ENCODE results near the gene NOX4.

NOX4 gene

DNA sequence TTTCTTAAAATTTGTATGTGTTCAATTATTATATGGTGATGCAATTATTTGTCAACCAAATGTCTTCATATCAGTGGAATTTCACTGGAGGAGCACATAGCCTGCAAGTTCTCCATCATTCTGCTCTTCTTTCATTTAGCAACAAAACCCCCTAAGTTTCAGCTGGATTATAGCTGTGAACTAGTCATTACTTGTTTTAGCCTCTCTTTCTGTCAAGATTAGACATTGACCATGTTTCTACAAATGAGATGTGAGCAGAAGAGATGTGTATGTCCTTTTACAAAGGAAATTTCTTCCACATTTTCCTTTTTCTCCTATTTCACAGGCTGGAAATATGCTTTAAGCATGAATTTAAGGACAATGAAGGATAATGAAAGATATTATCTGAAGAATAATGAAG is 9.2 kb upstream of the NOX4 start:
- TF ChIP-seq, protein P1, sequence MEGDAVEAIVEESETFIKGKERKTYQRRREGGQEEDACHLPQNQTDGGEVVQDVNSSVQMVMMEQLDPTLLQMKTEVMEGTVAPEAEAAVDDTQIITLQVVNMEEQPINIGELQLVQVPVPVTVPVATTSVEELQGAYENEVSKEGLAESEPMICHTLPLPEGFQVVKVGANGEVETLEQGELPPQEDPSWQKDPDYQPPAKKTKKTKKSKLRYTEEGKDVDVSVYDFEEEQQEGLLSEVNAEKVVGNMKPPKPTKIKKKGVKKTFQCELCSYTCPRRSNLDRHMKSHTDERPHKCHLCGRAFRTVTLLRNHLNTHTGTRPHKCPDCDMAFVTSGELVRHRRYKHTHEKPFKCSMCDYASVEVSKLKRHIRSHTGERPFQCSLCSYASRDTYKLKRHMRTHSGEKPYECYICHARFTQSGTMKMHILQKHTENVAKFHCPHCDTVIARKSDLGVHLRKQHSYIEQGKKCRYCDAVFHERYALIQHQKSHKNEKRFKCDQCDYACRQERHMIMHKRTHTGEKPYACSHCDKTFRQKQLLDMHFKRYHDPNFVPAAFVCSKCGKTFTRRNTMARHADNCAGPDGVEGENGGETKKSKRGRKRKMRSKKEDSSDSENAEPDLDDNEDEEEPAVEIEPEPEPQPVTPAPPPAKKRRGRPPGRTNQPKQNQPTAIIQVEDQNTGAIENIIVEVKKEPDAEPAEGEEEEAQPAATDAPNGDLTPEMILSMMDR (IDR thresholded peaks at IDR 0.05; ENCODE audit: borderline replicate concordance, control extremely low read depth, extremely low read depth, insufficient read depth, missing control alignments): no peak
- in situ Hi-C loops (cut with MboI; ENCODE audit: low sequenced_read_pairs, unreplicated experiment): no loop called here

DNA sequence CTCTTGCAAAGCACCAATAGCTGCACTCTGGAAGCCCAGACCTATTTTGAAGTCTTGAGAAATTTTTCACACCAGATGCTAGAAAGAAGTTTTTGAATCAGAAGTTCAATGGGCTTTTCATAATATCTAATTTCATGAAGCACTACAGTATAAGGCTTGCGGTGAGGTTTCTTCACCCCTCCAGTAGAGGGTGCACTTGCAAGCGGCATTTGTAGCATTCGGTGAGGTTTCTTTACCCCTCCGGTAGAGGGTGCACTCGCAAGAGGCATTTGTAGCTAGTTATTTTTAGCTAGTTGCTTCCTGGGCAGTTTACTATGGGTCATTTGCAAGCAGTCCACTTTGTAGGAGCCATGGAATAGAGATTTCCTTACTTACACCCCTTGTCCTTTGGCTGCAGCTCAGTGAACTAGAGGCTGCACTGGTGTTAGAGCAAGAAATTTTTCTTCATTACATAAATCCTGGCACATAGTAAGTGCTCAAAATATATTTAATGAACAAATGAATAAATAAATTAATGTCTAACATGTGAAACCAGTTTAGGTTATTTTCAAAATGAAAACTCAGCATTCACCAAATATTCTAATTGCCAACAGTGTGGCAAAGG is 7.8 kb upstream of the NOX4 start:
- TF ChIP-seq, protein P1 (IDR thresholded peaks at IDR 0.05; ENCODE audit: borderline replicate concordance, control extremely low read depth, extremely low read depth, insufficient read depth, missing control alignments): no peak
- DNase-seq (ENCODE audit: low spot score): no peak
- in situ Hi-C loops (cut with MboI; ENCODE audit: low sequenced_read_pairs, unreplicated experiment): no loop called here

More for the DNA sequence above, 9.2 kb upstream of the NOX4 start:
- DNase-seq (ENCODE audit: low spot score): no peak

DNA sequence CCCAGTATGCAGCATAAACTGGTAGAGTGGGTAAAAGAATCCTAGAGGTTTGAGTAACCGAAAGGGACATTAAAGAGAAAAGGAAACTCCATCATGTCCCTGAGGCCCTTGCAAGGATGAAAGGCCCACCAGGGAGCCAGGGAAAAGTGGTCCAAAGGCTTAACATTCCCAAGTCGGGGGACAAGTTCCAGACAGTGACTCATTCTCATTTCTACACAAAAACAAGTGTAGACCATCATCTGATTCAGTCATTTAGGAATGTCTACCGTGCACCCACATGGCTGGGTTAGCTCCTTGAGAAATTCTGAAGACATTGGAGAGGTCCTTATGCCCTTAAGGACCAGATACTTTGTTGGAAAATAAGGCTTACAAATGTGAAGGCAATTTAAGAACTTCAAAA is 4.8 kb upstream of the NOX4 start:
- DNase-seq (ENCODE audit: low spot score): no peak
- in situ Hi-C loops (cut with MboI; ENCODE audit: low sequenced_read_pairs, unreplicated experiment): no loop called here
- TF ChIP-seq, protein P1 (IDR thresholded peaks at IDR 0.05; ENCODE audit: borderline replicate concordance, control extremely low read depth, extremely low read depth, insufficient read depth, missing control alignments): no peak

DNA sequence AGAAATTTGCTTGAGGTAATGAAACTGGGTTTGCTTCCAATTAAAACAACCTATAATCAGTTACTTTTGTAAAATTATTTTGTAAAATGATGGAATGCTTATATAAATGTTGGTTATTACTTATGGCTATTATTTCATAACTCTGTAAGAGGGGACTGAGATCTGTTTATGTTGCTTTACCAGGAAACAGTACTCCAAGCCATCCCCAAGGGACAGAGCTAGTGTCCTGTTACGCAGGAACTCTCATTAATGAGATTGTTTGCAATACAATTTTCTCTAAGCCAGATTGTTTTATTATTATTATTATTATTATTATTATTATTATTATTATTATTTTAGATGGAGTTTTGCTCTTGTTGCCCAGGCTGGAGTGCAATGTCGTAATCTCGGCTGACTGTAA is 2.3 kb upstream of the NOX4 start:
- in situ Hi-C loops (cut with MboI; ENCODE audit: low sequenced_read_pairs, unreplicated experiment): no loop called here
- no peak for DNase-seq (ENCODE audit: low spot score)

DNA sequence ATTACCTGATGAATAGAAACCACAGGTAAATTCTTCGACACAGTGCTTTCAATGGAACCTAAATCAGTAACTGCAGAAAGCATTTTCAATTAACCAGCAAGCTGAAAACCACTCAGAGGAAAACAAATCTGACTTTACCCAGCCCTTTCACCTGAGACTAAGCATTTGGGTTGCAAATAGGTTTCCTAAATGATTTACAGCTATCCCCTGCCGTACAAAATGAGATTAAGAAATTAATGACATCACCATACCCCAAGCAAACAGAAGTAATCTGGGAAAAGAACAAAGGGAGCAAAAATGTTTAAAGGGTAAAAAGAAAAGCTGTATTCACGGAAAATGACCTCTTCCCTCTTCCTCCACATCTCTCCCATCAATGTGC is 584 bp downstream of the NOX4 start:
- TF ChIP-seq, protein P1 (IDR thresholded peaks at IDR 0.05; ENCODE audit: borderline replicate concordance, control extremely low read depth, extremely low read depth, insufficient read depth, missing control alignments): no peak
- DNase-seq (ENCODE audit: low spot score): no peak
- in situ Hi-C loops (cut with MboI; ENCODE audit: low sequenced_read_pairs, unreplicated experiment): no loop called here

More for the DNA sequence above, 2.3 kb upstream of the NOX4 start:
- TF ChIP-seq, protein P1 (IDR thresholded peaks at IDR 0.05; ENCODE audit: borderline replicate concordance, control extremely low read depth, extremely low read depth, insufficient read depth, missing control alignments): no peak

DNA sequence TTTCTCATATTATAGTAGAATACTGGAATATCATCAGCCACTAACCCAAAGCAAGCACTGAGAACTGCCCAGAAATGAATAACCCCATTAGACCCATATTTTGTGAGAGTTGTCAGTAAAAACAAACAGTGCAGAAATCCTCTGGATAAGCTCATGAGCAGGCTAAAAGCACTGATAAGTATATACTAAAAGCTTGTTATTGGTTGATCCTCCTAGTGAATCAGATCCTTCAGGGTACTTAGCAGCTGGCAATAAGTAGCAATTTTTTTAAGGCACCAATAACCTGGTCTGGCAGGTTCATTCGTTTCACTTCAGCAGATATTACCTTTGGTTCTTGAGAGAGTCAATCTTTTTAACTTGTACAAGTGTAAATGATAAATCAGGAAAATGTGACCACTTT is 1.2 kb downstream of the NOX4 start:
- in situ Hi-C loops (cut with MboI; ENCODE audit: low sequenced_read_pairs, unreplicated experiment): no loop called here
- TF ChIP-seq, protein P1 (IDR thresholded peaks at IDR 0.05; ENCODE audit: borderline replicate concordance, control extremely low read depth, extremely low read depth, insufficient read depth, missing control alignments): no peak
- DNase-seq (ENCODE audit: low spot score): no peak

Data from GM13976 (cell line).